ENCODE measurements around the gene PGS1.
"Not testable (repeated sequence)": the region's sequence is repeated elsewhere in the genome, so short reads cannot be mapped to it uniquely, and the experiment has no call there.

PGS1 gene

DNA sequence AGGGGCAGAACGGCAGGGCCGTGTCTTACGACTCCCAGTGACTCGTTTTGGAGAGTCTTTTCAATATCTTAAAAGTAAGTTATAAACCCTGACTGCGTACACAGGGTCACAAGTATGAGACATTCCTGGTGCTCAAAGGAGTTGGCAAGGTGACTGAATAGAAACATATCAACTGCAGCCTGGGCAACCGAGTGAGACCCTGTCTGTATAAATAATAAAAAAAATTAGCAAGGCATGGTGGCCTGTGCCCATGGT lies 83.3 kb downstream of the PGS1 start:
- no peak for TF ChIP-seq MYC (IDR thresholded peaks at IDR 0.05; ENCODE audit: low read depth, low read length)
- TF ChIP-seq, protein P1, sequence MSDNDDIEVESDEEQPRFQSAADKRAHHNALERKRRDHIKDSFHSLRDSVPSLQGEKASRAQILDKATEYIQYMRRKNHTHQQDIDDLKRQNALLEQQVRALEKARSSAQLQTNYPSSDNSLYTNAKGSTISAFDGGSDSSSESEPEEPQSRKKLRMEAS (IDR thresholded peaks at IDR 0.05; ENCODE audit: low read depth, low read length), result no peak
- TF ChIP-seq, protein P2, sequence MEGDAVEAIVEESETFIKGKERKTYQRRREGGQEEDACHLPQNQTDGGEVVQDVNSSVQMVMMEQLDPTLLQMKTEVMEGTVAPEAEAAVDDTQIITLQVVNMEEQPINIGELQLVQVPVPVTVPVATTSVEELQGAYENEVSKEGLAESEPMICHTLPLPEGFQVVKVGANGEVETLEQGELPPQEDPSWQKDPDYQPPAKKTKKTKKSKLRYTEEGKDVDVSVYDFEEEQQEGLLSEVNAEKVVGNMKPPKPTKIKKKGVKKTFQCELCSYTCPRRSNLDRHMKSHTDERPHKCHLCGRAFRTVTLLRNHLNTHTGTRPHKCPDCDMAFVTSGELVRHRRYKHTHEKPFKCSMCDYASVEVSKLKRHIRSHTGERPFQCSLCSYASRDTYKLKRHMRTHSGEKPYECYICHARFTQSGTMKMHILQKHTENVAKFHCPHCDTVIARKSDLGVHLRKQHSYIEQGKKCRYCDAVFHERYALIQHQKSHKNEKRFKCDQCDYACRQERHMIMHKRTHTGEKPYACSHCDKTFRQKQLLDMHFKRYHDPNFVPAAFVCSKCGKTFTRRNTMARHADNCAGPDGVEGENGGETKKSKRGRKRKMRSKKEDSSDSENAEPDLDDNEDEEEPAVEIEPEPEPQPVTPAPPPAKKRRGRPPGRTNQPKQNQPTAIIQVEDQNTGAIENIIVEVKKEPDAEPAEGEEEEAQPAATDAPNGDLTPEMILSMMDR (IDR thresholded peaks at IDR 0.05; ENCODE audit: low read depth, low read length), result no peak
- no peak for TF ChIP-seq POLR2A (IDR thresholded peaks at IDR 0.05; ENCODE audit: extremely low read depth, insufficient read length)
- no peak for DNase-seq (ENCODE audit: low read depth)
- no peak overlapping the region for H3K4me3 ChIP-seq (ENCODE audit: low read depth, low read length)

DNA sequence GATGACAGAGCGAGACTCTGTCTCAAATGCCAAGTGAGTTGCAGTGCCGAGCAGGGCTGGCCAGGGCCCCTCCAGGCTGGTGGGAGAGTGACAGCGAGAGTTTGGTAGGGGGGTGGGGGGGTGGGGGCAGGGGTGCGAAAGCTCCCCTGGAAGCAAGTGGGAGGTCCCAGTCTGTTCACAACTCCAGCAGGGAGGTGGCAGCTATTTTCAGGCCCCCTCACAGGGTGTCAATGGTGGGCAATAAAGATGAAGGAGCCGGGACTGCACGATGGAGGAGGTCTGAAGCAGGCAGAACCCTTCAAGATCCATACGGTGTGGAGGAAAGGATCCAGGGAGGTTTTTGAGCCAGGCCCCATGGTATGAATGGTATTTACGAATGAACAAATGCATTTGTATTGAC lies 83.7 kb downstream of the PGS1 start:
- no peak overlapping the region for H3K4me3 ChIP-seq (ENCODE audit: low read depth, low read length)
- DNase-seq (ENCODE audit: low read depth), result no peak
- TF ChIP-seq, protein P1 (IDR thresholded peaks at IDR 0.05; ENCODE audit: low read depth, low read length), result no peak
- TF ChIP-seq POLR2A (IDR thresholded peaks at IDR 0.05; ENCODE audit: extremely low read depth, insufficient read length) (no peak), MYC (IDR thresholded peaks at IDR 0.05; ENCODE audit: low read depth, low read length) (no peak)
- TF ChIP-seq, protein P2 (IDR thresholded peaks at IDR 0.05; ENCODE audit: low read depth, low read length), result no peak

DNA sequence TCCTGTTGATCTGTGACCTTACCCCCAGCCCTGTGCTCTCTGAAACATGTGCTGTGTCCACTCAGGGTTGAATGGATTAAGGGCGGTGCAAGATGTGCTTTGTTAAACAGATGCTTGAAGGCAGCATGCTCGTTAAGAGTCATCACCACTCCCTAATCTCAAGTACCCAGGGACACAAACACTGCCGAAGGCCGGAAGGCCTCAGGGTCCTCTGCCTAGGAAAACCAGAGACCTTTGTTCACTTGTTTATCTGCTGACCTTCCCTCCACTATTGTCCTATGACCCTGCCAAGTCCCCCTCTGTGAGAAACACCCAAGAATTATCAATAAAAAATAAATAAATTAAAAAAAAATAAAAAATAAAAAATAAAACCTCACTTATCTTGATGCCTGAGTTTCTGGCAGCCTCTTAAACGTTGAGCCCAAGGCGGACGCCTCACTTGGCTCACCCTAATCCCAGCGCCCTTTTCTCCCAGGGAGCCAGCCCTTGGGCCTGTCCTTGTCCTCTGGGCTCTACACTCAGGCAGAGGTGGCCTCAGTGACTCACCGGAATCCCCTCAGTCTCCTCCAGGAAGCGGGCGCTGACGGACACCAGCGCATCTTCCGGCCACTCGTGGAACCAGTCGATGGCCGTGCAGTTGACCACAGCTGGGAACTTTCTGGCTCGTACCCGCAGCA lies 87.8 kb downstream of the PGS1 start:
- DNase-seq (ENCODE audit: low read depth), result not testable (repeated sequence)

DNA sequence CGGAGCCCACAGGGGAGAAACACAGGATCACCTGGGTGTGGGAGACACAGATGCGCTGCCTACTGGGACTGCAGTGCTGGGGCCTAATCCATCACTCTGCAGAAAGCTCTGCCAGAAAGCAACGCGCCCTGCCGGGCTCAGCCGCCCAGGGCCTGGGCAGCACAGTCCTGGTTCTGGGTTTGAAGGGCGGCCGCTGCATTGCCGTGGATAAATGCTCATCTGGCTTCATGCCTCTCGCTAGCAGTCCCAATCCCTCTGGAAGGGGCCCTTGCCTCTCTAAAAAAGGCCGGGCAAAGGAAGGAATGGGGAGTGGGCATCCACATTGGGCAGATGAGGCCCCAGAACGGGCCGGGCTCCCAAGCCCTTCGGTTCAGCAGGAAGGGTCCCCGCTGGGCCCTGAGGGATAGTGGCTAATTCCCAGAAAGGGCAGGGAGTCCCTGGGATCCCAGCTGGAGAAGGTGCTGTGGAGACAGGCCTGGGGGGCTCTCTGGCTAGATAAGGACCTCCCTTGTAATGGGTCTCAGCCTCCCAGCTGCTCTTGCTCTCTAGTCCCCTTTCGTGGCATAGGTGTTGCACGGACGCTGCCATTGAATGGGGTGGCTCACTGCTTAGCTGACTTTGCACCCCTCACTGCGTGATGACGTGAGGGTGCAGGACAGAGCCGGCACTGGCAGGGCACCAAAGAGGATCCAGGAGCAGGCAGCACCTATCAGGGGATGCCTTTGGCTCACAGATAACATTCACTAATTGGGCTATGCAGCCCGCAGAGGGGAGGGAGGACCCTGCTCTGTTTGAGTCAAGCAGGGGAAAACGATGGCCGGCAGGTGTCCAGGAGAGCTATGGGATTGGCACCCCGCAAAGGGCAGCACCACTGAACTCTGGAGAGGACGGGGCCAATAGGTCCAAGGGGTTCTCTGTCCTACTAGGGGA lies 88.6 kb downstream of the PGS1 start:
- no peak for DNase-seq (ENCODE audit: low read depth)
- no peak overlapping the region for H3K4me3 ChIP-seq (ENCODE audit: low read depth, low read length)
- no peak for TF ChIP-seq MYC (IDR thresholded peaks at IDR 0.05; ENCODE audit: low read depth, low read length)
- TF ChIP-seq, protein P2 (IDR thresholded peaks at IDR 0.05; ENCODE audit: low read depth, low read length), result no peak

More for the DNA sequence above, 87.8 kb downstream of the PGS1 start:
- H3K4me3 ChIP-seq (ENCODE audit: low read depth, low read length), result not testable (repeated sequence)

DNA sequence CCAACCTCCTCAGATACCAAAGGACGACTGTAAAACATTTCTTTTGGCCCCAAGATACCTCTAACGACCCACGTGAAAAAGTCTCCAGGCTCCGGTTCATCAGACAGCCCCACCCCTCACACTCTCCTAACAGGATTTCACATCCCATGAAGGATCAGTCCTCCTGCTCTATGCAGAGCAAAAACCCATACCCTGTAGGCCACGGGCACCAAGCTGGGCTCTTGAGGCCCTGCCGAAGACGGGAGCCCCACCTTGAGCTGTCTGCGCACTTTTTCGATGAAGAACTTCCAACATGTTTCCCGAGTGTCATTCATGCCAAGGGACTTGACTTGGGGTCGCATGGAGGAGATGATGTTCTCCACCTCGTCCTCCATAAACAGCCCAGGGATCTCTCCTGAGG lies 89.9 kb downstream of the PGS1 start:
- no peak for DNase-seq (ENCODE audit: low read depth)
- no peak overlapping the region for H3K4me3 ChIP-seq (ENCODE audit: low read depth, low read length)
- TF ChIP-seq, protein P1 (IDR thresholded peaks at IDR 0.05; ENCODE audit: low read depth, low read length), result no peak
- TF ChIP-seq, protein P2 (IDR thresholded peaks at IDR 0.05; ENCODE audit: low read depth, low read length), result no peak
- TF ChIP-seq MYC (IDR thresholded peaks at IDR 0.05; ENCODE audit: low read depth, low read length), result no peak
- TF ChIP-seq POLR2A (IDR thresholded peaks at IDR 0.05; ENCODE audit: extremely low read depth, insufficient read length), result no peak

DNA sequence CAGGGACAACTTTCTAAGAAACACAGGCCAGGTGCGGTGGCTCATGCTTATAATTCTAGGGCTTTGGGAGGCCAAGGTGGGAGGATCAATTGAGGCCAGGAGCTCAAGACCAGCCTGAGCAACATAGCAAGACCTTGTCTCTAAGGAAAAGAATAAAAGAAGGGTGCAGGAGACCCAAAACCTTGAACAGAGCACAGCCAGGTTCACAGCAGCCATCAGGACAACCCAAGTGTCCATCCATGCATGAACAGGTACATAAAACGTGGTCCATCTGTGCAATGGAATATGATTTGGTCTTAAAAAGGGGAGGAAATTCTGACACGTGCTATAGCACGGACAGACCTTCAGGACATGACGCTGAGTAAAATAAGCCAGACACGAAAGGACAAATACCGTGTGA lies 91.0 kb downstream of the PGS1 start:
- TF ChIP-seq MYC (IDR thresholded peaks at IDR 0.05; ENCODE audit: low read depth, low read length) (no peak), POLR2A (IDR thresholded peaks at IDR 0.05; ENCODE audit: extremely low read depth, insufficient read length) (no peak)
- TF ChIP-seq, protein P1 (IDR thresholded peaks at IDR 0.05; ENCODE audit: low read depth, low read length), result no peak
- TF ChIP-seq, protein P2 (IDR thresholded peaks at IDR 0.05; ENCODE audit: low read depth, low read length), result no peak
- no peak for DNase-seq (ENCODE audit: low read depth)
- no peak overlapping the region for H3K4me3 ChIP-seq (ENCODE audit: low read depth, low read length)
